HCT116 (cell line): ENCODE data around the gene ALDH4A1.

Source experiments
- ATF3 ChIP-seq: IDR thresholded peaks from 2 replicates; pipeline ENCODE4 v1.6.1; 2012
- CTCF ChIP-seq, 3 experiments: fragments of 200-600 bp in 1 of 3; sonication (generic) in 1 of 3; IDR thresholded peaks in 2 of 3; conservative IDR thresholded peaks in 1 of 3; 2 replicates each; pipeline ENCODE4 v1.5.1; 2012 to 2017; ENCODE audit warnings: low read depth in 2 of 3, low read length in 2 of 3, antibody characterized with exemption in 1 of 3, borderline replicate concordance in 1 of 3, control low read depth in 1 of 3, mild to moderate bottlenecking in 1 of 3, mixed read lengths in 1 of 3, mixed run types in 1 of 3, moderate library complexity in 1 of 3; ENCODE audit not compliant: insufficient read depth in 1 of 3
- ELF1 ChIP-seq: IDR thresholded peaks from 2 replicates; pipeline ENCODE4 v1.6.1; 2012; ENCODE audit warnings: low read depth, borderline replicate concordance
- POLR2A ChIP-seq: IDR thresholded peaks from 2 replicates; pipeline ENCODE4 v1.7.0; 2011; ENCODE audit warnings: borderline replicate concordance; ENCODE audit not compliant: insufficient read depth, insufficient read length; ENCODE audit errors: extremely low read depth
- SP1 ChIP-seq: IDR thresholded peaks from 2 replicates; pipeline ENCODE4 v1.6.1; 2012; ENCODE audit warnings: low read depth
- ZBTB33 ChIP-seq: IDR thresholded peaks from 2 replicates; pipeline ENCODE4 v1.6.1; 2011; ENCODE audit warnings: mild to moderate bottlenecking, low read length, moderate library complexity; ENCODE audit not compliant: insufficient replicate concordance; ENCODE audit errors: extremely low read depth

- TF ChIP-seq CTCF (IDR thresholded peaks at IDR 0.05 in 2 of 3, conservative IDR thresholded peaks at IDR 0.05 in 1 of 3; ENCODE audit: borderline replicate concordance in 1 of 3, insufficient read depth in 1 of 3, low read depth in 2 of 3, low read length in 2 of 3) (no peak), POLR2A (no peak), ELF1 (no peak), ATF3 (no peak), SP1 (no peak), ZBTB33 (no peak)
These were observed 45.9 kb upstream of the ALDH4A1 start for GRCh38 chr1:18948048-18948912.
